ENCODE results near the gene EFCAB6. TPM values are rescaled to one million over a fixed set of nuclear protein-coding genes. Genes with fewer than 3 reads are reported as not detected.

The EFCAB6 gene
- total and polyA plus RNA-seq, 10 of the 15 experiments (the other 5 are each of a cell fraction or from before 2014, with no cell fraction given): 0.05 to 0.42 (median 0.19) TPM

- CTCF ChIA-PET: no interaction called here
- Histone ChIP-seq H3K79me2 (ENCODE audit: control insufficient read depth, insufficient read depth, low read length) (no peaks in the 10 kb centered on the region), H3K4me1 (ENCODE audit: control insufficient read depth, insufficient read depth, low read length) (no peaks in the 10 kb centered on the region), H3K9ac (ENCODE audit: control insufficient read depth, insufficient read depth, low read length) (no peak overlapping the region), H3K9me3 (replicated peaks; ENCODE audit: control insufficient read depth, insufficient read depth, low read length) (no peaks in the 10 kb centered on the region), H3K4me3 (no peak overlapping the region), H2AFZ (ENCODE audit: control insufficient read depth, low read depth, low read length) (no peak overlapping the region), H4K20me1 (ENCODE audit: control insufficient read depth, insufficient read depth) (no peaks in the 10 kb centered on the region), H3K27me3 (replicated peaks in 1 of 2; ENCODE audit: control insufficient read depth in 2 of 2, insufficient read depth in 2 of 2, low read length in 1 of 2) (peaks cover 0 to 4% of the 10 kb centered on the region in 2 experiments; a peak in 3 of 4 replicates), H3K27ac (ENCODE audit: control insufficient read depth, insufficient read depth) (no peak overlapping the region), H3K4me2 (ENCODE audit: control insufficient read depth, insufficient read depth) (no peak overlapping the region), H3K36me3 (ENCODE audit: control insufficient read depth in 2 of 2, insufficient read depth in 2 of 2, low read length in 1 of 2) (no peaks in the 10 kb centered on the region)
- RAD21 ChIA-PET (ENCODE audit: unreplicated experiment): no interaction called here
- WGBS (ENCODE audit: insufficient coverage, insufficient replicate concordance, low lambda C conversion rate, missing lambda C conversion rate): 20% methylated on average over 12 of the region's 12 CpGs
- SMC1A ChIA-PET (ENCODE audit: uncharacterized antibody, unreplicated experiment): no interaction called here
- FAIRE-seq (no peak), DNase-seq (ENCODE audit: low read depth, low spot score) (no peak), ATAC-seq (no peak)
- POLR2A ChIA-PET: no interaction called here
- intact Hi-C loops (cut with micrococcal nuclease; ENCODE audit: unreplicated experiment): no loop called here
- BruUV-seq (replicated peaks): no TSS peak
- in situ Hi-C loops (cut with MboI): no loop called here
- TF ChIP-seq SUZ12 (IDR thresholded peaks at IDR 0.05; ENCODE audit: unreplicated experiment) (no peak), E4F1 (IDR thresholded peaks at IDR 0.05; ENCODE audit: borderline replicate concordance, partially characterized antibody) (no peak), TCF7 (IDR thresholded peaks at IDR 0.05; ENCODE audit: borderline replicate concordance) (no peak), HSF1 (IDR thresholded peaks at IDR 0.05; ENCODE audit: low read depth, low read length) (no peak), IRF4 (IDR thresholded peaks at IDR 0.05; ENCODE audit: low read depth, low read length) (no peak), NFIC (IDR thresholded peaks at IDR 0.05; ENCODE audit: low read depth, low read length) (no peak), ZNF207 (IDR thresholded peaks at IDR 0.05; ENCODE audit: borderline replicate concordance) (no peak), USF1 (IDR thresholded peaks at IDR 0.05; ENCODE audit: borderline replicate concordance, extremely low read length, insufficient read depth, low read depth, low read length) (no peak), ZBTB11 (CRISPR knock-in tag; IDR thresholded peaks at IDR 0.05) (no peak), SP1 (IDR thresholded peaks at IDR 0.05; ENCODE audit: low read depth, low read length) (no peak), KAT2A (conservative IDR thresholded peaks at IDR 0.05; ENCODE audit: control insufficient read depth, low read depth, low read length) (no peak), STAT3 (IDR thresholded peaks at IDR 0.05; ENCODE audit: low read depth, low read length) (no peak), ETV6 (conservative IDR thresholded peaks at IDR 0.05 in 1 of 2, IDR thresholded peaks at IDR 0.05 in 1 of 2; ENCODE audit: borderline replicate concordance in 1 of 2, low read depth in 1 of 2) (no peak), EED (IDR thresholded peaks at IDR 0.05; ENCODE audit: low read depth) (no peak), NFYA (IDR thresholded peaks at IDR 0.05; ENCODE audit: borderline replicate concordance, low read depth, low read length) (no peak), POLR2AphosphoS2 (IDR thresholded peaks at IDR 0.05; ENCODE audit: low read depth, low read length) (no peak)
These were observed 38.4 kb upstream of the EFCAB6 start for GRCh38 chr22:43850529-43850928.

Measured in GM12878 (cell line).